Measurements from ENCODE around the gene NDUFAF8. TPM values are rescaled to one million over a fixed set of nuclear protein-coding genes. Genes with fewer than 3 reads are reported as not detected.

The NDUFAF8 gene
- total RNA-seq, 2 donors from 2014 or later: 27.4 to 43.1 TPM

DNA sequence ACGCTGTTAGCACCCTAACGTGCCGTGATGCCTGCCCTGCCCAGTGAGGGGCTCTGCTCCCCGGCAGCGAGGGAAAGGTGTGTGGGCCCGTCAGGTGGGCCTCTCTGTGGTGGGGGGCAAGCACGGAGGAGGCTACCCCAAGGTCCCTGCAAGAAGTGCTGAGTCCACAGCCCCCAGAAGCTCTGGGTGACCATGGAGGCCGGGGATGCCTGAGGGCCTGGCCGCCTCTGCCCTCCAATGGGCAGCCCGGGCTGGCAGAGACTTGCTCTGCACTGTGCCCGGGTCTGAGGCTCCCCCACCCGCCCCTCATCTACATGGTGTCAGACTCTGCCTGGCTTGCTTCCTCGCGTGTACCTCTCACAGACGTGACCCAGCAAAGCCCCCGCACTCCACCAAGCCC, 43.8 kb downstream of the NDUFAF8 start:
- Histone ChIP-seq H3K36me3 (no peaks in the 10 kb centered on the region), H3K4me1 (replicated peaks) (no peaks in the 10 kb centered on the region), H3K27me3 (replicated peaks; ENCODE audit: insufficient read depth) (no peaks in the 10 kb centered on the region), H3K4me3 (no peak overlapping the region), H3K27ac (no peak overlapping the region), H3K9me3 (no peaks in the 10 kb centered on the region)
- DNase-seq (ENCODE audit: low spot score): no peak
- intact Hi-C loops (cut with DNase I): no loop called here
- TF ChIP-seq POLR2A (IDR thresholded peaks at IDR 0.05) (no peak), POLR2AphosphoS5 (IDR thresholded peaks at IDR 0.05) (no peak)
- TF ChIP-seq, protein P1, sequence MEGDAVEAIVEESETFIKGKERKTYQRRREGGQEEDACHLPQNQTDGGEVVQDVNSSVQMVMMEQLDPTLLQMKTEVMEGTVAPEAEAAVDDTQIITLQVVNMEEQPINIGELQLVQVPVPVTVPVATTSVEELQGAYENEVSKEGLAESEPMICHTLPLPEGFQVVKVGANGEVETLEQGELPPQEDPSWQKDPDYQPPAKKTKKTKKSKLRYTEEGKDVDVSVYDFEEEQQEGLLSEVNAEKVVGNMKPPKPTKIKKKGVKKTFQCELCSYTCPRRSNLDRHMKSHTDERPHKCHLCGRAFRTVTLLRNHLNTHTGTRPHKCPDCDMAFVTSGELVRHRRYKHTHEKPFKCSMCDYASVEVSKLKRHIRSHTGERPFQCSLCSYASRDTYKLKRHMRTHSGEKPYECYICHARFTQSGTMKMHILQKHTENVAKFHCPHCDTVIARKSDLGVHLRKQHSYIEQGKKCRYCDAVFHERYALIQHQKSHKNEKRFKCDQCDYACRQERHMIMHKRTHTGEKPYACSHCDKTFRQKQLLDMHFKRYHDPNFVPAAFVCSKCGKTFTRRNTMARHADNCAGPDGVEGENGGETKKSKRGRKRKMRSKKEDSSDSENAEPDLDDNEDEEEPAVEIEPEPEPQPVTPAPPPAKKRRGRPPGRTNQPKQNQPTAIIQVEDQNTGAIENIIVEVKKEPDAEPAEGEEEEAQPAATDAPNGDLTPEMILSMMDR (IDR thresholded peaks at IDR 0.05): no peak
- WGBS: 96% methylated on average over 16 of the region's 16 CpGs

DNA sequence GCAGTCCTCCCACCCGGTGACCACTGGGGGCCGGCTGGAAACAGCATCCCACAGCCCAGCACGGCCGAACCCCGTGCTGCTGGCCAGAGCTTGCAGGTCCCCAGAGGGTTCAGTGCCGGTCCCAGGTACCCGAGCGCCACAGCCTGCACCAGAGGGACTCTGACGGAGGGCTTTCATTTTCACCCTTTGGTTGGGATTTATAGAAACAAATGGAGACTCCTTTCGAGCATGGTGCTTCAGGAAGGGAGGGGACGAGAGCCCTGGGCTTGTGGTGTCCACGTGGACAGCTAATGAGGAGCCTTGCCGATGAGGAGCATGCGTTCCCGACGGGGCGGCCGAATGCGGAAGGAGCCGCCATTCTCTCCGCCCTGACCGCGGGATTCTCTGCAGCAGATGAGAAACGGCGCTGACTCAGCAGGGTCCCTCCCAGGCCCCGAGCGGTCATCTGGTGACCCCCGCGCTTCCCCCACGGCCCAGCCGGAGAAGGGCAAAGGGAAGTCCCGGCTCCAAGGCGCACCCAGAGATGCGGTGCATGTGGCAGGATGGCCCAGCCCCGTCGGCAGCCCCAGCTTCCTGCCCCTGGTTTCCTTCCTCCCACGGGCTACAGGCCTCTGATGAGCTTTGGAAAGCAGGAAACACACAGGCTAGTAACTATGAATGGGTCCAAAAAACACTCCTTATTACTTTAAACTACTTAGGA, 46.2 kb downstream of the NDUFAF8 start:
- H3K4me1 ChIP-seq (replicated peaks): no peaks in the 10 kb centered on the region
- H3K27me3 ChIP-seq (replicated peaks; ENCODE audit: insufficient read depth): no peaks in the 10 kb centered on the region
- no peaks in the 10 kb centered on the region for H3K36me3 ChIP-seq
- DNase-seq (ENCODE audit: low spot score): no peak
- H3K9me3 ChIP-seq: no peaks in the 10 kb centered on the region
- intact Hi-C loops (cut with DNase I): no loop called here
- no peak overlapping the region for H3K4me3 ChIP-seq
- TF ChIP-seq, protein P1 (IDR thresholded peaks at IDR 0.05): no peak
- TF ChIP-seq POLR2AphosphoS5 (IDR thresholded peaks at IDR 0.05) (no peak), POLR2A (IDR thresholded peaks at IDR 0.05) (no peak)
- H3K27ac ChIP-seq: peak overlapping the region in 1 of 2 donors; percentile 5
- WGBS: 77% methylated on average over 36 of the region's 37 CpGs

DNA sequence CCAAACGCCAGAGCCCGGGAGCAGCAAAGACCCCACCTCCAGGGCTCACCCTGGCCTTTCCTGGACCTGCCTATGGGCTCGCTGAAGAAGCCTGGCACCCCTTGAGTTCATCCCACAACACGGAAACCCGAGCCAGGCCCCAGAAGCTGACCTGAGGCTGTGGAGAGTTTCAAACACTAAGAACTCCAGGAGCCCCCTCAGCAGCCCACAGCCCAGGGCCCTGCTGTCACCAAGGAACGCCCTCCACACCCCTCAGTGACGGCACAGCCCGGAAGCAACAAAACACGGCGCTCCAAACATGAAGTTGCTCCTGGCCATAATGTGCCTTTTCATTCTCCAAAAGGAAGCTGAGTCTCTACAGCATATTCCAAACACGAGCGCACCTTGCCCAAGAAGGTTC, 46.8 kb downstream of the NDUFAF8 start:
- TF ChIP-seq POLR2AphosphoS5 (IDR thresholded peaks at IDR 0.05): no peak
- TF ChIP-seq, protein P1 (IDR thresholded peaks at IDR 0.05): no peak
- TF ChIP-seq POLR2A (IDR thresholded peaks at IDR 0.05): no peak
- DNase-seq (ENCODE audit: low spot score): no peak
- Histone ChIP-seq H3K4me1 (replicated peaks) (no peaks in the 10 kb centered on the region), H3K4me3 (no peak overlapping the region), H3K9me3 (no peaks in the 10 kb centered on the region), H3K27me3 (replicated peaks; ENCODE audit: insufficient read depth) (no peaks in the 10 kb centered on the region), H3K27ac (peak overlapping the region in 1 of 2 donors; percentile 17), H3K36me3 (no peaks in the 10 kb centered on the region)
- WGBS: 77% methylated on average over 12 of the region's 12 CpGs
- intact Hi-C loops (cut with DNase I): no loop called here

DNA sequence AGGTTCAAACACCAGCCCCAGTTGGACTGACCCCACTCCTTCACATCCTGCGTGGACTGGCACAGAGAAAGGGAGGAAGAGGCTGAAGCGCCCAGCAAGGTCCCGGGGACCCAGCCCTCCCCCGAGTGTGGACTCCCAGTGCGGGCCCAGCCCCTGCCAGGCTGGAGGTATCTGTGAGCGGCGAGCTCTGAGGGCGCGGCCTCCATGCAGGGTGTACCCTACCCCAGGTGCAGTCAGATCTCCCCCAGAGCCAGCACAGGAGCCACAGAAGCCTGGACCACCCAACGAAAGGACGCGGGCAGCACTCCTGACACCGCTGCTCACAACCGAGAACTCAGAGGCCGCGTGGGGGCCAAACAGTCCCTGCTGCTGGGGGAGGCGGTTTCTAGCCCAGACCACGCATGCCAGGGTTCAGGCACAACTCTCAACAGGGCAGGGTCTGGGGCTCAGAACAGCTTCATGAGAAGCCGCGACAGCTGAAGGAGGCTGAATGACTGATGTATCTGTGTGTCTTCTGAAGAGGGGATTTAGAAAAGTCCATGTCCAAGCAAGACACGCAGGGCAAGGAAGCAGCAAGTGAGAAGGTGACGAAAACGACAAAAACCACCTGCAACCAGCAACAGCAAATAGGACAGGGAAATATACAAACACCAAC, 47.5 kb downstream of the NDUFAF8 start:
- no peaks in the 10 kb centered on the region for H3K9me3 ChIP-seq
- intact Hi-C loops (cut with DNase I): no loop called here
- no peak overlapping the region for H3K4me3 ChIP-seq
- TF ChIP-seq, protein P1 (IDR thresholded peaks at IDR 0.05): no peak
- TF ChIP-seq POLR2AphosphoS5 (IDR thresholded peaks at IDR 0.05) (no peak), POLR2A (IDR thresholded peaks at IDR 0.05) (no peak)
- no peaks in the 10 kb centered on the region for H3K4me1 ChIP-seq (replicated peaks)
- no peak overlapping the region for H3K27ac ChIP-seq
- H3K36me3 ChIP-seq: no peaks in the 10 kb centered on the region
- WGBS: 95% methylated on average over 23 of the region's 23 CpGs
- no peak for DNase-seq (ENCODE audit: low spot score)
- H3K27me3 ChIP-seq (replicated peaks; ENCODE audit: insufficient read depth): no peaks in the 10 kb centered on the region

DNA sequence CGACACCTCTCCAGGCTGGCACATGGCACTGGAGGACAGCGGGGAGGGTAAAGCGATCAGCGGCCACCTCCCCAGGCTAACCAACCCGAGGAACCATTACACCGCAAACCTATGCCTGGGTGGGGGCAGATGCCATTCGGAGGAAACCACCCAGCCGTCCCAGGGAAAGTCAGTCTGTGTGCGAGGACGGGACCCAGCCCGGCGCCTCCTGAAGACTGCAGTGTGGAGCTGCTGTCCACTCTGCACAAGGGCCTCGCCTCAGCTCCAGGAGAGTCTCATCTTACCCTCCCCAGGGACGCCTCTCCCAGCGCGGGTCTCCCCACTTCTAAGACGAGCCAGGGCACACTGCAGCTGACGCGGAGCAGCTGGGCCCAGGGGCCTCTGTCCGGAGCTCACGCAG, 48.0 kb downstream of the NDUFAF8 start:
- Histone ChIP-seq H3K27ac (no peak overlapping the region), H3K4me1 (replicated peaks) (no peaks in the 10 kb centered on the region), H3K36me3 (no peaks in the 10 kb centered on the region), H3K4me3 (no peak overlapping the region), H3K9me3 (no peaks in the 10 kb centered on the region), H3K27me3 (replicated peaks; ENCODE audit: insufficient read depth) (no peaks in the 10 kb centered on the region)
- no peak for DNase-seq (ENCODE audit: low spot score)
- intact Hi-C loops (cut with DNase I): no loop called here
- WGBS: 95% methylated on average over 21 of the region's 21 CpGs
- TF ChIP-seq POLR2A (IDR thresholded peaks at IDR 0.05): no peak
- TF ChIP-seq POLR2AphosphoS5 (IDR thresholded peaks at IDR 0.05): no peak
- TF ChIP-seq, protein P1 (IDR thresholded peaks at IDR 0.05): no peak

Measured in prostate gland (tissue), 2 donors.